Adrenal gland (tissue), 5 donors: ENCODE results near the gene FUBP1.

Experiments used
- CTCF ChIP-seq, 6 experiments: fragments of 450-650 bp in 4 of 6; fragments of 200-600 bp in 2 of 6; sonication (generic) in 1 of 6; IDR thresholded peaks; 1 replicate in 5 of 6; 2 replicates in 1 of 6; pipeline versions ENCODE4 v1.5.1 to v1.8.0; 2016 to 2021; ENCODE audit warnings: antibody characterized with exemption in 6 of 6, mild to moderate bottlenecking in 2 of 6, moderate library complexity in 1 of 6
- POLR2A ChIP-seq, 2 donors: fragments of 450-650 bp; IDR thresholded peaks; one replicate each; pipeline ENCODE4 v1.6.1; 2017; ENCODE audit warnings: antibody characterized with exemption in 2 of 2, mild to moderate bottlenecking in 2 of 2, moderate library complexity in 1 of 2
- donor health status: DM: no; HTN: no; CAD: no.

GRCh38 chr1:77929806-77930205 lies 49.1 kb downstream of the FUBP1 start:
- no peak for TF ChIP-seq CTCF (IDR thresholded peaks at IDR 0.05)
- no peak for TF ChIP-seq POLR2A (IDR thresholded peaks at IDR 0.05)
